HEK293 (cell line): ENCODE measurements around the gene OR2L2.
"Not testable (repeated sequence)": the region's sequence is repeated elsewhere in the genome, so short reads cannot be mapped to it uniquely, and the experiment has no call there.

Experiments
- CTCF ChIA-PET: fragments of 350-600 bp; formaldehyde crosslinking; extraction: SDS; loops from one replicate; lab custom pipeline; 2021; ENCODE audit warnings: antibody characterized with exemption; lab: Yijun Ruan, JAX
- POLR2A ChIA-PET: fragments of 300-600 bp; formaldehyde crosslinking; extraction: SDS; loops from one replicate; lab custom pipeline; 2020; ENCODE audit warnings: antibody characterized with exemption, inconsistent platforms; lab: Yijun Ruan, JAX
- H3K27ac ChIP-seq: fragments of 200-500 bp; sonication (Bioruptor generic); 2 replicates; pipeline ENCODE4 v1.5.1; 2014; ENCODE audit warnings: low read depth, low read length, control low read depth, inconsistent platforms; ENCODE audit errors: extremely low read depth
- H3K36me3 ChIP-seq, 2 experiments: fragments of 200-500 bp in 1 of 2; sonication (Bioruptor generic) in 1 of 2; 1 replicate in 1 of 2; 2 replicates in 1 of 2; pipeline ENCODE4 v1.5.1; 2014 to 2017; ENCODE audit warnings: inconsistent platforms in 2 of 2, low read length in 2 of 2; ENCODE audit not compliant: control insufficient read depth in 2 of 2, insufficient read depth in 1 of 2
- H3K4me1 ChIP-seq: fragments of 200-500 bp; sonication (Bioruptor generic); 2 replicates; pipeline ENCODE4 v1.5.1; 2014; ENCODE audit warnings: mild to moderate bottlenecking, low read length, inconsistent platforms; ENCODE audit not compliant: control insufficient read depth, insufficient read depth
- H3K4me3 ChIP-seq: 2 replicates; pipeline ENCODE4 v1.5.1; 2011; ENCODE audit warnings: low read depth, mild to moderate bottlenecking, control low read depth, low read length, moderate library complexity
- H3K9me3 ChIP-seq: fragments of 200-500 bp; sonication (Bioruptor generic); 2 replicates; pipeline ENCODE4 v1.5.1; 2014; ENCODE audit warnings: low read depth, low read length, inconsistent platforms; ENCODE audit not compliant: control insufficient read depth, insufficient read depth
- GLI2 ChIP-seq: fragments of 450-650 bp; formaldehyde crosslinking; IDR thresholded peaks from 2 replicates; pipeline ENCODE4; 2017; ENCODE audit warnings: missing biosample characterization, missing genetic modification characterization, low read depth, borderline replicate concordance
- GLIS1 ChIP-seq: fragments of 450-650 bp; formaldehyde crosslinking; IDR thresholded peaks from 2 replicates; pipeline ENCODE4 v1.5.1; 2016; ENCODE audit warnings: missing biosample characterization, missing genetic modification characterization
- KLF10 ChIP-seq: fragments of 450-650 bp; IDR thresholded peaks from 2 replicates; pipeline ENCODE4 v1.5.1; 2018; ENCODE audit warnings: missing biosample characterization, mild to moderate bottlenecking, missing genetic modification characterization
- SCRT2 ChIP-seq: fragments of 450-650 bp; formaldehyde crosslinking; IDR thresholded peaks from 2 replicates; pipeline ENCODE4 v1.5.1; 2016; ENCODE audit warnings: missing biosample characterization, missing genetic modification characterization
- TRIM28 ChIP-seq: IDR thresholded peaks from 2 replicates; pipeline ENCODE4 v1.6.1; 2011; ENCODE audit warnings: low read length, control low read depth, borderline replicate concordance
- YY1 ChIP-seq: fragments of 450-650 bp; formaldehyde crosslinking; IDR thresholded peaks from 2 replicates; pipeline ENCODE4 v1.5.1; 2018; ENCODE audit warnings: missing biosample characterization, missing genetic modification characterization
- ZNF114 ChIP-seq: fragments of 450-650 bp; formaldehyde crosslinking; IDR thresholded peaks from 2 replicates; pipeline ENCODE4 v1.5.0; 2017; ENCODE audit warnings: missing biosample characterization, missing genetic modification characterization
- ZNF133 ChIP-seq: fragments of 450-650 bp; formaldehyde crosslinking; IDR thresholded peaks from 2 replicates; pipeline ENCODE4 v1.5.1; 2016; ENCODE audit warnings: missing biosample characterization, missing genetic modification characterization
- ZNF138 ChIP-seq: fragments of 450-650 bp; formaldehyde crosslinking; IDR thresholded peaks from 2 replicates; pipeline ENCODE4 v1.5.1; 2016; ENCODE audit warnings: missing biosample characterization, missing genetic modification characterization, borderline replicate concordance
- ZNF157 ChIP-seq: fragments of 450-650 bp; formaldehyde crosslinking; IDR thresholded peaks from 2 replicates; pipeline ENCODE4 v1.5.1; 2016; ENCODE audit warnings: missing biosample characterization, missing genetic modification characterization
- ZNF174 ChIP-seq: fragments of 450-650 bp; formaldehyde crosslinking; IDR thresholded peaks from 2 replicates; pipeline ENCODE4 v1.5.0; 2017; ENCODE audit warnings: missing biosample characterization, mild to moderate bottlenecking, missing genetic modification characterization
- ZNF175 ChIP-seq: fragments of 450-650 bp; formaldehyde crosslinking; IDR thresholded peaks from 2 replicates; pipeline ENCODE4 v1.5.1; 2016; ENCODE audit warnings: missing biosample characterization, missing genetic modification characterization
- ZNF23 ChIP-seq: fragments of 450-650 bp; formaldehyde crosslinking; IDR thresholded peaks from 2 replicates; pipeline ENCODE4 v1.5.1; 2016; ENCODE audit warnings: missing biosample characterization, missing genetic modification characterization, borderline replicate concordance
- ZNF274 ChIP-seq, 2 experiments: fragments of 200-500 bp in 1 of 2; fragments of 450-650 bp in 1 of 2; sonication (Bioruptor generic) in 1 of 2; formaldehyde crosslinking in 1 of 2; IDR thresholded peaks; 2 replicates each; pipeline versions ENCODE4 v1.5.1 to v1.6.1; 2014 to 2016; ENCODE audit warnings: borderline replicate concordance in 1 of 2, inconsistent platforms in 1 of 2, low read length in 1 of 2, missing biosample characterization in 1 of 2, missing genetic modification characterization in 1 of 2
- ZNF354C ChIP-seq: fragments of 450-650 bp; formaldehyde crosslinking; IDR thresholded peaks from 2 replicates; pipeline ENCODE4 v1.5.1; 2016; ENCODE audit warnings: missing biosample characterization, missing genetic modification characterization, low read depth, borderline replicate concordance
- ZNF426 ChIP-seq: fragments of 450-650 bp; formaldehyde crosslinking; IDR thresholded peaks from 2 replicates; pipeline ENCODE4 v1.5.1; 2017; ENCODE audit warnings: missing biosample characterization, missing genetic modification characterization, mild to moderate bottlenecking, inconsistent platforms, moderate library complexity
- ZNF510 ChIP-seq: fragments of 450-650 bp; formaldehyde crosslinking; IDR thresholded peaks from 2 replicates; pipeline ENCODE4 v1.5.1; 2018; ENCODE audit warnings: mild to moderate bottlenecking, missing genetic modification characterization, missing biosample characterization; ENCODE audit not compliant: insufficient replicate concordance
- ZNF571 ChIP-seq: fragments of 450-650 bp; formaldehyde crosslinking; IDR thresholded peaks from 2 replicates; pipeline ENCODE4 v1.5.0; 2017; ENCODE audit warnings: missing biosample characterization, missing genetic modification characterization
- ZNF610 ChIP-seq: fragments of 450-650 bp; formaldehyde crosslinking; IDR thresholded peaks from 2 replicates; pipeline ENCODE4 v1.5.1; 2016; ENCODE audit warnings: missing biosample characterization, missing genetic modification characterization, borderline replicate concordance
- ZNF707 ChIP-seq: fragments of 450-650 bp; formaldehyde crosslinking; IDR thresholded peaks from 2 replicates; pipeline ENCODE4 v1.5.1; 2016; ENCODE audit warnings: missing biosample characterization, missing genetic modification characterization
- TF ChIP-seq, protein P1 (sequence below): fragments of 450-650 bp; formaldehyde crosslinking; IDR thresholded peaks from 2 replicates; pipeline ENCODE4 v1.5.1; 2017; ENCODE audit warnings: missing biosample characterization, missing genetic modification characterization
- TF ChIP-seq, protein P2 (sequence below): fragments of 450-650 bp; formaldehyde crosslinking; IDR thresholded peaks from 2 replicates; pipeline ENCODE4 v1.5.1; 2016; ENCODE audit warnings: missing biosample characterization, missing genetic modification characterization
- TF ChIP-seq, protein P3 (sequence below): fragments of 450-650 bp; formaldehyde crosslinking; IDR thresholded peaks from 2 replicates; pipeline ENCODE4 v1.5.1; 2016; ENCODE audit warnings: missing biosample characterization, missing genetic modification characterization
- TF ChIP-seq, protein P4 (sequence below): fragments of 450-650 bp; formaldehyde crosslinking; IDR thresholded peaks from 2 replicates; pipeline ENCODE4 v1.5.1; 2016; ENCODE audit warnings: missing biosample characterization, missing genetic modification characterization, borderline replicate concordance

The OR2L2 gene

DNA sequence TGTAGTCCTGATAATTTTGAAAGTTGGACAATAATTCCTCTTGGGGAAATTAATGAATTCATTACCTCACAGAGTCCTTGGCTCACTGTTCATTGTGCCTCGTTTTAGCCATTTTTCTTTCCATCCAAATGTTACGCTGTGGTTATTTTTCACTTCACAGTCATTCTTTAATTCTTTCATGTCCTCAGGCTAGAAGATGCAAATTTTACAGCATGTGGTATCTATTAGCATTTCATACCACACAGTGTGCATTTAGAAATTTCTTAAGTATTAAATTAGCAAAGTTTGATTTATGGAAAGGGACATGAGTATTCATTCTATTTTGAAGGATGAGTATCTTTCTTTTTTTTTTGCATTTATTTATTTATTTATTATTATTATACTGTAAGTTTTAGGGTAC, 35.2 kb downstream of the OR2L2 start (continued):
- no peak for TF ChIP-seq ZNF274 (IDR thresholded peaks at IDR 0.05; ENCODE audit: low read length)
- TF ChIP-seq ZNF274 (tag by site-specific recombination; IDR thresholded peaks at IDR 0.05; ENCODE audit: borderline replicate concordance), result no peak
- TF ChIP-seq ZNF426, result no peak
- TF ChIP-seq ZNF610 (tag by site-specific recombination), result no peak
- TF ChIP-seq, protein P1, sequence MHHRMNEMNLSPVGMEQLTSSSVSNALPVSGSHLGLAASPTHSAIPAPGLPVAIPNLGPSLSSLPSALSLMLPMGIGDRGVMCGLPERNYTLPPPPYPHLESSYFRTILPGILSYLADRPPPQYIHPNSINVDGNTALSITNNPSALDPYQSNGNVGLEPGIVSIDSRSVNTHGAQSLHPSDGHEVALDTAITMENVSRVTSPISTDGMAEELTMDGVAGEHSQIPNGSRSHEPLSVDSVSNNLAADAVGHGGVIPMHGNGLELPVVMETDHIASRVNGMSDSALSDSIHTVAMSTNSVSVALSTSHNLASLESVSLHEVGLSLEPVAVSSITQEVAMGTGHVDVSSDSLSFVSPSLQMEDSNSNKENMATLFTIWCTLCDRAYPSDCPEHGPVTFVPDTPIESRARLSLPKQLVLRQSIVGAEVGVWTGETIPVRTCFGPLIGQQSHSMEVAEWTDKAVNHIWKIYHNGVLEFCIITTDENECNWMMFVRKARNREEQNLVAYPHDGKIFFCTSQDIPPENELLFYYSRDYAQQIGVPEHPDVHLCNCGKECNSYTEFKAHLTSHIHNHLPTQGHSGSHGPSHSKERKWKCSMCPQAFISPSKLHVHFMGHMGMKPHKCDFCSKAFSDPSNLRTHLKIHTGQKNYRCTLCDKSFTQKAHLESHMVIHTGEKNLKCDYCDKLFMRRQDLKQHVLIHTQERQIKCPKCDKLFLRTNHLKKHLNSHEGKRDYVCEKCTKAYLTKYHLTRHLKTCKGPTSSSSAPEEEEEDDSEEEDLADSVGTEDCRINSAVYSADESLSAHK (tag by site-specific recombination), result no peak

DNA sequence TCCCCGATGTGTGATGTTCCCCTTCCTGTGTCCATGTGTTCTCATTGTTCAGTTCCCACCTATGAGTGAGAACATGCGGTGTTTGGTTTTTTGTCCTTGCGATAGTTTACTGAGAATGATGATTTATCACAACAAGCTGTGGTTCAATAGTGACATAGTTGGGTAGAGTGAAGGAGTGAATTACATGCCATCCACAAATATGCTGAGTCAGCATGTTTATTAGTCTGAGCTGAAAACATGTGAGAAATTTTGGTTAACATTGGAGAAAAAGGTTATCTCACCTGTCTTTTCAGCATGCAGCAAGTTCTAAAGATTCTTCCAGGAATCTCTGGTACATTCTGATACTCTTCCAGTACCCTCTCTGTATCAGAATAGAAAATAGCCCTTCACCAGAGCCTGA, 35.7 kb downstream of the OR2L2 start:
- no peak for TF ChIP-seq GLIS1 (tag by site-specific recombination)
- no peak for TF ChIP-seq ZNF174 (tag by site-specific recombination)
- TF ChIP-seq ZNF114 (tag by site-specific recombination), result no peak
- TF ChIP-seq, protein P2, sequence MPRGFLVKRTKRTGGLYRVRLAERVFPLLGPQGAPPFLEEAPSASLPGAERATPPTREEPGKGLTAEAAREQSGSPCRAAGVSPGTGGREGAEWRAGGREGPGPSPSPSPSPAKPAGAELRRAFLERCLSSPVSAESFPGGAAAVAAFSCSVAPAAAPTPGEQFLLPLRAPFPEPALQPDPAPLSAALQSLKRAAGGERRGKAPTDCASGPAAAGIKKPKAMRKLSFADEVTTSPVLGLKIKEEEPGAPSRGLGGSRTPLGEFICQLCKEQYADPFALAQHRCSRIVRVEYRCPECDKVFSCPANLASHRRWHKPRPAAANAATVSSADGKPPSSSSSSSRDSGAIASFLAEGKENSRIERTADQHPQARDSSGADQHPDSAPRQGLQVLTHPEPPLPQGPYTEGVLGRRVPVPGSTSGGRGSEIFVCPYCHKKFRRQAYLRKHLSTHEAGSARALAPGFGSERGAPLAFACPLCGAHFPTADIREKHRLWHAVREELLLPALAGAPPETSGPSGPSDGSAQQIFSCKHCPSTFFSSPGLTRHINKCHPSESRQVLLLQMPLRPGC (tag by site-specific recombination), result no peak
- TF ChIP-seq ZNF571 (tag by site-specific recombination), result no peak
- TF ChIP-seq ZNF133, result no peak
- TF ChIP-seq ZNF175 (tag by site-specific recombination), result no peak
- no peak for TF ChIP-seq SCRT2 (tag by site-specific recombination)
- TF ChIP-seq ZNF707, result no peak
- no peak for TF ChIP-seq TRIM28
- TF ChIP-seq ZNF354C (tag by site-specific recombination), result no peak
- no peak for TF ChIP-seq YY1 (tag by site-specific recombination)
- TF ChIP-seq, protein P3, sequence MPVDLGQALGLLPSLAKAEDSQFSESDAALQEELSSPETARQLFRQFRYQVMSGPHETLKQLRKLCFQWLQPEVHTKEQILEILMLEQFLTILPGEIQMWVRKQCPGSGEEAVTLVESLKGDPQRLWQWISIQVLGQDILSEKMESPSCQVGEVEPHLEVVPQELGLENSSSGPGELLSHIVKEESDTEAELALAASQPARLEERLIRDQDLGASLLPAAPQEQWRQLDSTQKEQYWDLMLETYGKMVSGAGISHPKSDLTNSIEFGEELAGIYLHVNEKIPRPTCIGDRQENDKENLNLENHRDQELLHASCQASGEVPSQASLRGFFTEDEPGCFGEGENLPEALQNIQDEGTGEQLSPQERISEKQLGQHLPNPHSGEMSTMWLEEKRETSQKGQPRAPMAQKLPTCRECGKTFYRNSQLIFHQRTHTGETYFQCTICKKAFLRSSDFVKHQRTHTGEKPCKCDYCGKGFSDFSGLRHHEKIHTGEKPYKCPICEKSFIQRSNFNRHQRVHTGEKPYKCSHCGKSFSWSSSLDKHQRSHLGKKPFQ (tag by site-specific recombination), result no peak
- TF ChIP-seq ZNF157 (tag by site-specific recombination), result no peak
- TF ChIP-seq KLF10, result no peak
- TF ChIP-seq ZNF138 (tag by site-specific recombination), result no peak
- TF ChIP-seq ZNF23 (tag by site-specific recombination), result no peak
- no peak for TF ChIP-seq ZNF510 (tag by site-specific recombination)
- no peak for TF ChIP-seq GLI2 (tag by site-specific recombination)
- TF ChIP-seq, protein P4, sequence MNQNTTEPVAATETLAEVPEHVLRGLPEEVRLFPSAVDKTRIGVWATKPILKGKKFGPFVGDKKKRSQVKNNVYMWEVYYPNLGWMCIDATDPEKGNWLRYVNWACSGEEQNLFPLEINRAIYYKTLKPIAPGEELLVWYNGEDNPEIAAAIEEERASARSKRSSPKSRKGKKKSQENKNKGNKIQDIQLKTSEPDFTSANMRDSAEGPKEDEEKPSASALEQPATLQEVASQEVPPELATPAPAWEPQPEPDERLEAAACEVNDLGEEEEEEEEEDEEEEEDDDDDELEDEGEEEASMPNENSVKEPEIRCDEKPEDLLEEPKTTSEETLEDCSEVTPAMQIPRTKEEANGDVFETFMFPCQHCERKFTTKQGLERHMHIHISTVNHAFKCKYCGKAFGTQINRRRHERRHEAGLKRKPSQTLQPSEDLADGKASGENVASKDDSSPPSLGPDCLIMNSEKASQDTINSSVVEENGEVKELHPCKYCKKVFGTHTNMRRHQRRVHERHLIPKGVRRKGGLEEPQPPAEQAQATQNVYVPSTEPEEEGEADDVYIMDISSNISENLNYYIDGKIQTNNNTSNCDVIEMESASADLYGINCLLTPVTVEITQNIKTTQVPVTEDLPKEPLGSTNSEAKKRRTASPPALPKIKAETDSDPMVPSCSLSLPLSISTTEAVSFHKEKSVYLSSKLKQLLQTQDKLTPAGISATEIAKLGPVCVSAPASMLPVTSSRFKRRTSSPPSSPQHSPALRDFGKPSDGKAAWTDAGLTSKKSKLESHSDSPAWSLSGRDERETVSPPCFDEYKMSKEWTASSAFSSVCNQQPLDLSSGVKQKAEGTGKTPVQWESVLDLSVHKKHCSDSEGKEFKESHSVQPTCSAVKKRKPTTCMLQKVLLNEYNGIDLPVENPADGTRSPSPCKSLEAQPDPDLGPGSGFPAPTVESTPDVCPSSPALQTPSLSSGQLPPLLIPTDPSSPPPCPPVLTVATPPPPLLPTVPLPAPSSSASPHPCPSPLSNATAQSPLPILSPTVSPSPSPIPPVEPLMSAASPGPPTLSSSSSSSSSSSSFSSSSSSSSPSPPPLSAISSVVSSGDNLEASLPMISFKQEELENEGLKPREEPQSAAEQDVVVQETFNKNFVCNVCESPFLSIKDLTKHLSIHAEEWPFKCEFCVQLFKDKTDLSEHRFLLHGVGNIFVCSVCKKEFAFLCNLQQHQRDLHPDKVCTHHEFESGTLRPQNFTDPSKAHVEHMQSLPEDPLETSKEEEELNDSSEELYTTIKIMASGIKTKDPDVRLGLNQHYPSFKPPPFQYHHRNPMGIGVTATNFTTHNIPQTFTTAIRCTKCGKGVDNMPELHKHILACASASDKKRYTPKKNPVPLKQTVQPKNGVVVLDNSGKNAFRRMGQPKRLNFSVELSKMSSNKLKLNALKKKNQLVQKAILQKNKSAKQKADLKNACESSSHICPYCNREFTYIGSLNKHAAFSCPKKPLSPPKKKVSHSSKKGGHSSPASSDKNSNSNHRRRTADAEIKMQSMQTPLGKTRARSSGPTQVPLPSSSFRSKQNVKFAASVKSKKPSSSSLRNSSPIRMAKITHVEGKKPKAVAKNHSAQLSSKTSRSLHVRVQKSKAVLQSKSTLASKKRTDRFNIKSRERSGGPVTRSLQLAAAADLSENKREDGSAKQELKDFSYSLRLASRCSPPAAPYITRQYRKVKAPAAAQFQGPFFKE (tag by site-specific recombination), result no peak
- Histone ChIP-seq H3K4me1 (no peaks in the 10 kb centered on the region), H3K4me3 (no peak overlapping the region), H3K9me3 (no peaks in the 10 kb centered on the region), H3K36me3 (no peaks in the 10 kb centered on the region), H3K27ac (no peak overlapping the region)
- CTCF ChIA-PET, result no interaction called here
- POLR2A ChIA-PET, result no interaction called here

DNA sequence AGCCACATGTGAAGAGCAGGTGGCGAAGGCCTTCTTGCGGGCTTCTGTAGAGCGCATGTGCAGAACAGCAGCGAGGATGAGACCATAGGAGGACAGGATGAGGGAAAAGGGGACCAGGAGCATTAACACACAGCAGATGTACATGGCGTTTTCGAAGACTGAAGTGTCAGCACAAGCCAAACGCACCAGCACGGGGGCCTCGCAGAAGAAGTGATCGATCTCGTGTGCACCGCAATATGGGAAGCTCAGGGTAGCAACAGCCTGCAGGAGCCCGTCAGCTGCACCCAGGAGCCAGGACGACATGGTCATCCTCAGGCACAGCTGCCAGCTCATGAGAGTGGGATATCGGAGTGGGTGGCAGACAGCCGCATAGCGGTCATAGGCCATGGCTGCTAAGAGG, 54.0 kb downstream of the OR2L2 start:
- H3K4me1 ChIP-seq, POLR2A ChIA-PET, H3K9me3 ChIP-seq, CTCF ChIA-PET, H3K27ac ChIP-seq, H3K36me3 ChIP-seq, H3K4me3 ChIP-seq: not testable (repeated sequence)
